DND-41 (cell line): ENCODE results near the gene FARSB.
A peak's percentile ranks its signal among the peaks of the same experiment; 100 is the strongest.

Experiments used
- ATAC-seq: fragments of 200-7000 bp; cut with Tn5 transposase; 3 replicates; pipeline ENCODE4 v1.9.1; 2021; ENCODE audit warnings: low read depth; ENCODE audit not compliant: insufficient read depth
- DNase-seq: peaks from one replicate; pipeline ENCODE4 v3.0.0-alpha.2; 2020
- H2AFZ ChIP-seq: 2 replicates; pipeline ENCODE4 v1.6.0; 2012; ENCODE audit warnings: low read depth, low read length
- H3K27ac ChIP-seq: 2 replicates; pipeline ENCODE4 v1.5.1; 2012; ENCODE audit warnings: low read length, inconsistent platforms
- H3K27me3 ChIP-seq: fragments of 200-600 bp; sonication (generic); 2 replicates; pipeline ENCODE4 v1.6.0; 2012; ENCODE audit warnings: low read length, mild to moderate bottlenecking, inconsistent platforms; ENCODE audit not compliant: insufficient read depth, poor library complexity
- H3K36me3 ChIP-seq: 2 replicates; pipeline ENCODE4 v1.5.1; 2012; ENCODE audit warnings: low read length, inconsistent platforms; ENCODE audit not compliant: insufficient read depth
- H3K4me1 ChIP-seq: 2 replicates; pipeline ENCODE4 v1.5.1; 2012; ENCODE audit warnings: mild to moderate bottlenecking, low read length; ENCODE audit not compliant: insufficient read depth
- H3K4me2 ChIP-seq: 2 replicates; pipeline ENCODE4 v1.6.0; 2012; ENCODE audit warnings: mild to moderate bottlenecking, moderate library complexity, low read length, inconsistent platforms; ENCODE audit not compliant: insufficient read depth
- H3K4me3 ChIP-seq, 2 experiments: fragments of 200-600 bp in 1 of 2; shearing (Covaris generic) in 1 of 2; 2 replicates each; pipeline ENCODE4 v1.5.1; 2012 to 2016; ENCODE audit warnings: inconsistent platforms in 2 of 2, low read length in 2 of 2, mild to moderate bottlenecking in 2 of 2, low read depth in 1 of 2, moderate library complexity in 1 of 2
- H3K79me2 ChIP-seq: 2 replicates; pipeline ENCODE4 v1.6.0; 2012; ENCODE audit warnings: low read length, inconsistent platforms; ENCODE audit not compliant: insufficient read depth
- H3K9ac ChIP-seq: 2 replicates; pipeline ENCODE4 v1.6.0; 2012; ENCODE audit warnings: low read depth, mild to moderate bottlenecking, inconsistent platforms, low read length, moderate library complexity
- H3K9me3 ChIP-seq: 2 replicates; pipeline ENCODE4 v1.5.1; 2012; ENCODE audit warnings: low read length, moderate library complexity, mild to moderate bottlenecking, inconsistent platforms; ENCODE audit not compliant: insufficient read depth, severe bottlenecking
- H4K20me1 ChIP-seq: 2 replicates; pipeline ENCODE4 v1.6.0; 2012; ENCODE audit warnings: low read length; ENCODE audit not compliant: insufficient read depth
- CTCF ChIP-seq: IDR thresholded peaks from 2 replicates; pipeline ENCODE4 v1.5.1; 2012; ENCODE audit warnings: borderline replicate concordance, low read length, moderate library complexity, mild to moderate bottlenecking; ENCODE audit not compliant: poor library complexity, severe bottlenecking; ENCODE audit errors: extremely low read depth
- EZH2 ChIP-seq: IDR thresholded peaks from 3 replicates; pipeline ENCODE4 v1.6.1; 2012; ENCODE audit warnings: borderline replicate concordance, low read depth, mild to moderate bottlenecking, moderate library complexity, low read length, inconsistent platforms; ENCODE audit not compliant: severe bottlenecking

Gene FARSB

GRCh38 chr2:222652491-222653255, 3.2 kb downstream of the FARSB start:
- no peak overlapping the region for H2AFZ ChIP-seq
- ATAC-seq: no peak

GRCh38 chr2:222651718-222652418, 4.0 kb downstream of the FARSB start:
- Histone ChIP-seq H3K79me2 (peaks cover 88% of the 10 kb centered on the region), H3K4me3 (no peak overlapping the region), H3K4me2 (no peak overlapping the region), H3K27ac (no peak overlapping the region), H4K20me1 (peaks cover 53% of the 10 kb centered on the region; the same call in 1 of the 2 replicates), H2AFZ (no peak overlapping the region), H3K9me3 (no peaks in the 10 kb centered on the region), H3K4me1 (peaks cover 34% of the 10 kb centered on the region), H3K36me3 (peaks cover 31% of the 10 kb centered on the region), H3K9ac (no peak overlapping the region), H3K27me3 (no peaks in the 10 kb centered on the region)
- no peak for DNase-seq
- TF ChIP-seq CTCF: no peak
- TF ChIP-seq EZH2: no peak
- no peak for ATAC-seq

More at GRCh38 chr2:222652491-222653255, 3.2 kb downstream of the FARSB start:
- Histone ChIP-seq H3K36me3 (peaks cover 23% of the 10 kb centered on the region), H3K9me3 (no peaks in the 10 kb centered on the region), H3K9ac (no peak overlapping the region), H3K4me1 (peaks cover 41% of the 10 kb centered on the region), H3K79me2 (peaks cover 84% of the 10 kb centered on the region), H4K20me1 (peaks cover 50% of the 10 kb centered on the region; the same call in 1 of the 2 replicates), H3K27me3 (no peaks in the 10 kb centered on the region), H3K27ac (no peak overlapping the region), H3K4me2 (peak overlapping the region; percentile 83), H3K4me3 (no peak overlapping the region)
- TF ChIP-seq CTCF: no peak
- no peak for TF ChIP-seq EZH2
- no peak for DNase-seq

DNA sequence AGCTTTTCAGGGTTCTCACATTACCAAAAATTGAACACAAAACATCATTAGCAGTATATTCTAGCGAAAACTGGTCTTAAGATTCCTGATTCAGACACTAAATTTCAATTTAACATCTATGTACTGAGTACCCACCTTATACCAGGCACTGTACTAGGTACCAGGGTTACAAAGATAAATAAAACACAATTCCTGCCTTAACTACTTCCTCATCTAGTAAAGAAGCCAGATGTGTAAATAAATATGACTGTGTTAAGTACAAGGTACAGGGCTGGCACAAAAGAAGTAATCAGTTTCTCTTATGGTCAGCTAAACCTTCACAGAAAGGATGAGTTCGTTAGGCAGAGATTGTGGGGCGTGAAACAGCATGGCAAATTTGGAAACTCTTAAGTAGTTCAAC, 6.1 kb downstream of the FARSB start:
- Histone ChIP-seq H2AFZ (no peak overlapping the region), H3K27me3 (no peaks in the 10 kb centered on the region), H4K20me1 (peaks cover 49% of the 10 kb centered on the region; the same call in 1 of the 2 replicates), H3K9me3 (no peaks in the 10 kb centered on the region), H3K79me2 (peaks cover 83% of the 10 kb centered on the region), H3K9ac (no peak overlapping the region), H3K27ac (no peak overlapping the region), H3K36me3 (peaks cover 43% of the 10 kb centered on the region), H3K4me2 (no peak overlapping the region), H3K4me1 (peaks cover 30% of the 10 kb centered on the region), H3K4me3 (no peak overlapping the region)
- TF ChIP-seq EZH2: no peak
- TF ChIP-seq CTCF: no peak
- DNase-seq (no peak), ATAC-seq (no peak)
